Measurements from ENCODE around the gene NUP205.

The NUP205 gene

DNA sequence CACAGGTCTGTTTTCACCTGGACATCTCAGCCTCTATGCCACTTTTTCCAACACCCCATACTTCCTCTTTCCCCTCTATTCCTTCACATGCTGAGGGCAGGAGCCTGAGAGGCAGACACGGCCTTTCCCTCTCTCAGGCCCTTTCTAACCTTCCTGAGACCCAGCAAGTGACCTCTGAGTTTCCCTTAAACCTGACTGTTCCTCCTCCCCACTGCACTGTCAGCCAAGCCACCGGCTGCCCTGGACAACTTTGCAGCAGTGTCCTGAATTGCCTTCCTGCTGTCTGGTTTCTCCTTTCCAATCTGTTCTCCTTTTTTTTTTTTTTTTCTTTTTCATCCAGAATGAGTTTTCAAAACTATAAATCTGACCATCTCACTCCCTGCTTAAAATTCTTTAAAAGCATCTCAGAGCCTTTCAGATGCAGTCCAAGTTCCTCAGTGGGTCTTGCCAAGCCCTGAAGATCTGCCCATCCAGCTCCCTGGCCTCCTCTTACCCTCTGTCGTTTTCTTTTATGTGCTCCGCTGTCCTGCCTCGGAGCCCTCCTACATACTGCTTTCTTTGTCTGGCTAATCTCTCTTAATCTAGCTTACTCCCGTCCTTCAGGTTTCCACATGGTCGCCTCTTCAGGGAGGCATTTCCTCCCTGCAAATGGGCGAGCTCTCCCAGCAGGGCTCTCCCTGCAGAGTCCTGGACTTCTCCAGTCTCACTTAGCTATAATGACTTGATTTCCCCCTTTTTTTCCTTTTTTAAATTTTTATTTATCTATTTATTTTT lies 139.7 kb downstream of the NUP205 start:
- DNase-seq: peak in 1 of 58 donors; percentile 9
